ENCODE measurements around the gene ATP8A2. TPM values are rescaled to one million over a fixed set of nuclear protein-coding genes. Genes with fewer than 3 reads are reported as not detected.

Gene ATP8A2
- total RNA-seq, 1 experiment from 2014 or later, result 5.2 TPM

GRCh38 chr13:25771641-25772478 lies 400.1 kb downstream of the ATP8A2 start:
- TF ChIP-seq, protein P1, sequence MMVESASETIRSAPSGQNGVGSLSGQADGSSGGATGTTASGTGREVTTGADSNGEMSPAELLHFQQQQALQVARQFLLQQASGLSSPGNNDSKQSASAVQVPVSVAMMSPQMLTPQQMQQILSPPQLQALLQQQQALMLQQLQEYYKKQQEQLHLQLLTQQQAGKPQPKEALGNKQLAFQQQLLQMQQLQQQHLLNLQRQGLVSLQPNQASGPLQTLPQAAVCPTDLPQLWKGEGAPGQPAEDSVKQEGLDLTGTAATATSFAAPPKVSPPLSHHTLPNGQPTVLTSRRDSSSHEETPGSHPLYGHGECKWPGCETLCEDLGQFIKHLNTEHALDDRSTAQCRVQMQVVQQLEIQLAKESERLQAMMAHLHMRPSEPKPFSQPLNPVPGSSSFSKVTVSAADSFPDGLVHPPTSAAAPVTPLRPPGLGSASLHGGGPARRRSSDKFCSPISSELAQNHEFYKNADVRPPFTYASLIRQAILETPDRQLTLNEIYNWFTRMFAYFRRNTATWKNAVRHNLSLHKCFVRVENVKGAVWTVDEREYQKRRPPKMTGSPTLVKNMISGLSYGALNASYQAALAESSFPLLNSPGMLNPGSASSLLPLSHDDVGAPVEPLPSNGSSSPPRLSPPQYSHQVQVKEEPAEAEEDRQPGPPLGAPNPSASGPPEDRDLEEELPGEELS (CRISPR knock-in tag; IDR thresholded peaks at IDR 0.05), result no peak
- TF ChIP-seq NFATC4 (CRISPR knock-in tag; IDR thresholded peaks at IDR 0.05) (no peak), ZNF423 (CRISPR knock-in tag; IDR thresholded peaks at IDR 0.05) (no peak), KAT7 (CRISPR knock-in tag; IDR thresholded peaks at IDR 0.05; ENCODE audit: borderline replicate concordance) (no peak), HMGA2 (CRISPR knock-in tag; IDR thresholded peaks at IDR 0.05) (no peak), ZNF416 (CRISPR knock-in tag; IDR thresholded peaks at IDR 0.05) (no peak), FOXK1 (CRISPR knock-in tag; IDR thresholded peaks at IDR 0.05) (no peak), PREB (CRISPR knock-in tag; IDR thresholded peaks at IDR 0.05; ENCODE audit: borderline replicate concordance) (no peak), ELF4 (CRISPR knock-in tag; IDR thresholded peaks at IDR 0.05; ENCODE audit: low read depth) (no peak), CREM (CRISPR knock-in tag; IDR thresholded peaks at IDR 0.05) (no peak), NR2C2 (CRISPR knock-in tag; IDR thresholded peaks at IDR 0.05) (no peak), ZNF396 (CRISPR knock-in tag; IDR thresholded peaks at IDR 0.05; ENCODE audit: borderline replicate concordance) (no peak)
- TF ChIP-seq, protein P2, sequence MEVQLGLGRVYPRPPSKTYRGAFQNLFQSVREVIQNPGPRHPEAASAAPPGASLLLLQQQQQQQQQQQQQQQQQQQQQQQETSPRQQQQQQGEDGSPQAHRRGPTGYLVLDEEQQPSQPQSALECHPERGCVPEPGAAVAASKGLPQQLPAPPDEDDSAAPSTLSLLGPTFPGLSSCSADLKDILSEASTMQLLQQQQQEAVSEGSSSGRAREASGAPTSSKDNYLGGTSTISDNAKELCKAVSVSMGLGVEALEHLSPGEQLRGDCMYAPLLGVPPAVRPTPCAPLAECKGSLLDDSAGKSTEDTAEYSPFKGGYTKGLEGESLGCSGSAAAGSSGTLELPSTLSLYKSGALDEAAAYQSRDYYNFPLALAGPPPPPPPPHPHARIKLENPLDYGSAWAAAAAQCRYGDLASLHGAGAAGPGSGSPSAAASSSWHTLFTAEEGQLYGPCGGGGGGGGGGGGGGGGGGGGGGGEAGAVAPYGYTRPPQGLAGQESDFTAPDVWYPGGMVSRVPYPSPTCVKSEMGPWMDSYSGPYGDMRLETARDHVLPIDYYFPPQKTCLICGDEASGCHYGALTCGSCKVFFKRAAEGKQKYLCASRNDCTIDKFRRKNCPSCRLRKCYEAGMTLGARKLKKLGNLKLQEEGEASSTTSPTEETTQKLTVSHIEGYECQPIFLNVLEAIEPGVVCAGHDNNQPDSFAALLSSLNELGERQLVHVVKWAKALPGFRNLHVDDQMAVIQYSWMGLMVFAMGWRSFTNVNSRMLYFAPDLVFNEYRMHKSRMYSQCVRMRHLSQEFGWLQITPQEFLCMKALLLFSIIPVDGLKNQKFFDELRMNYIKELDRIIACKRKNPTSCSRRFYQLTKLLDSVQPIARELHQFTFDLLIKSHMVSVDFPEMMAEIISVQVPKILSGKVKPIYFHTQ (CRISPR knock-in tag; IDR thresholded peaks at IDR 0.05), result no peak
- TF ChIP-seq, protein P3, sequence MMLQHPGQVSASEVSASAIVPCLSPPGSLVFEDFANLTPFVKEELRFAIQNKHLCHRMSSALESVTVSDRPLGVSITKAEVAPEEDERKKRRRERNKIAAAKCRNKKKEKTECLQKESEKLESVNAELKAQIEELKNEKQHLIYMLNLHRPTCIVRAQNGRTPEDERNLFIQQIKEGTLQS (CRISPR knock-in tag; conservative IDR thresholded peaks at IDR 0.05), result no peak
- TF ChIP-seq, protein P4, sequence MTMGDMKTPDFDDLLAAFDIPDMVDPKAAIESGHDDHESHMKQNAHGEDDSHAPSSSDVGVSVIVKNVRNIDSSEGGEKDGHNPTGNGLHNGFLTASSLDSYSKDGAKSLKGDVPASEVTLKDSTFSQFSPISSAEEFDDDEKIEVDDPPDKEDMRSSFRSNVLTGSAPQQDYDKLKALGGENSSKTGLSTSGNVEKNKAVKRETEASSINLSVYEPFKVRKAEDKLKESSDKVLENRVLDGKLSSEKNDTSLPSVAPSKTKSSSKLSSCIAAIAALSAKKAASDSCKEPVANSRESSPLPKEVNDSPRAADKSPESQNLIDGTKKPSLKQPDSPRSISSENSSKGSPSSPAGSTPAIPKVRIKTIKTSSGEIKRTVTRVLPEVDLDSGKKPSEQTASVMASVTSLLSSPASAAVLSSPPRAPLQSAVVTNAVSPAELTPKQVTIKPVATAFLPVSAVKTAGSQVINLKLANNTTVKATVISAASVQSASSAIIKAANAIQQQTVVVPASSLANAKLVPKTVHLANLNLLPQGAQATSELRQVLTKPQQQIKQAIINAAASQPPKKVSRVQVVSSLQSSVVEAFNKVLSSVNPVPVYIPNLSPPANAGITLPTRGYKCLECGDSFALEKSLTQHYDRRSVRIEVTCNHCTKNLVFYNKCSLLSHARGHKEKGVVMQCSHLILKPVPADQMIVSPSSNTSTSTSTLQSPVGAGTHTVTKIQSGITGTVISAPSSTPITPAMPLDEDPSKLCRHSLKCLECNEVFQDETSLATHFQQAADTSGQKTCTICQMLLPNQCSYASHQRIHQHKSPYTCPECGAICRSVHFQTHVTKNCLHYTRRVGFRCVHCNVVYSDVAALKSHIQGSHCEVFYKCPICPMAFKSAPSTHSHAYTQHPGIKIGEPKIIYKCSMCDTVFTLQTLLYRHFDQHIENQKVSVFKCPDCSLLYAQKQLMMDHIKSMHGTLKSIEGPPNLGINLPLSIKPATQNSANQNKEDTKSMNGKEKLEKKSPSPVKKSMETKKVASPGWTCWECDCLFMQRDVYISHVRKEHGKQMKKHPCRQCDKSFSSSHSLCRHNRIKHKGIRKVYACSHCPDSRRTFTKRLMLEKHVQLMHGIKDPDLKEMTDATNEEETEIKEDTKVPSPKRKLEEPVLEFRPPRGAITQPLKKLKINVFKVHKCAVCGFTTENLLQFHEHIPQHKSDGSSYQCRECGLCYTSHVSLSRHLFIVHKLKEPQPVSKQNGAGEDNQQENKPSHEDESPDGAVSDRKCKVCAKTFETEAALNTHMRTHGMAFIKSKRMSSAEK (CRISPR knock-in tag; IDR thresholded peaks at IDR 0.05; ENCODE audit: borderline replicate concordance), result no peak
- DNase-seq (ENCODE audit: low spot score), result no peak
- no peaks in the 10 kb centered on the region for H3K27me3 Mint-ChIP-seq (ENCODE audit: low read depth)
- ChIA-PET POLR2A (interaction anchor here (1.3 kb wide), 1 partner anchor 11 kb away, joined by 3 read pairs; no protein-coding TSS in a partner anchor), CTCF (interaction anchor here (1.4 kb wide), 1 partner anchor 58 kb away, joined by 3 read pairs; no protein-coding TSS in a partner anchor)
- ATAC-seq, result peak; percentile 69
- no peaks in the 10 kb centered on the region for H3K36me3 Mint-ChIP-seq
- peaks cover 12% of the 10 kb centered on the region for H3K9me3 Mint-ChIP-seq
- no peak overlapping the region for H3K4me3 Mint-ChIP-seq
- H3K4me1 Mint-ChIP-seq, result peaks cover 37% of the 10 kb centered on the region
- H3K27ac Mint-ChIP-seq, result no peak overlapping the region

Measured in WTC11 (cell line).